COLO668 (cell line): ENCODE data around the gene TGFBR1.
A peak's percentile ranks its signal among the peaks of the same experiment; 100 is the strongest.

ENCODE experiments used
- DNase-seq: peaks from one replicate; lab custom pipeline; 2025; ENCODE audit not compliant: unreplicated experiment; lab: John Stamatoyannopoulos, UW

The TGFBR1 gene

GRCh38 chr9:99167694-99168093, 62.8 kb downstream of the TGFBR1 start:
- DNase-seq, result no peak

GRCh38 chr9:99169086-99169485, 64.2 kb downstream of the TGFBR1 start:
- no peak for DNase-seq

GRCh38 chr9:99169982-99170761, 65.3 kb downstream of the TGFBR1 start:
- peak; percentile 17 for DNase-seq

GRCh38 chr9:99171225-99172123, 66.6 kb downstream of the TGFBR1 start:
- DNase-seq, result no peak

- peak; percentile 79 for DNase-seq
Observed at GRCh38 chr9:99172124-99173091, 67.5 kb downstream of the TGFBR1 start.

- DNase-seq, result peak; percentile 32
Observed at GRCh38 chr9:99173570-99174504, 68.9 kb downstream of the TGFBR1 start.

- DNase-seq, result no peak
Observed at GRCh38 chr9:99176527-99177013, 71.7 kb downstream of the TGFBR1 start.

GRCh38 chr9:99177576-99178366, 72.9 kb downstream of the TGFBR1 start:
- no peak for DNase-seq

- DNase-seq, result no peak
Observed at GRCh38 chr9:99178912-99179872, 74.3 kb downstream of the TGFBR1 start.

- DNase-seq, result no peak
Observed at GRCh38 chr9:99180199-99180598, 75.3 kb downstream of the TGFBR1 start.

GRCh38 chr9:99180662-99181061, 75.7 kb downstream of the TGFBR1 start:
- DNase-seq, result no peak

- DNase-seq, result no peak
Observed at GRCh38 chr9:99181206-99181605, 76.3 kb downstream of the TGFBR1 start.

- DNase-seq, result no peak
Observed at GRCh38 chr9:99181621-99182020, 76.7 kb downstream of the TGFBR1 start.

- no peak for DNase-seq
Observed at GRCh38 chr9:99182356-99182755, 77.4 kb downstream of the TGFBR1 start.

- DNase-seq, result no peak
Observed at GRCh38 chr9:99183616-99184015, 78.7 kb downstream of the TGFBR1 start.

GRCh38 chr9:99184110-99184474, 79.2 kb downstream of the TGFBR1 start:
- no peak for DNase-seq

GRCh38 chr9:99184475-99185347, 79.8 kb downstream of the TGFBR1 start:
- peak; percentile 80 for DNase-seq
